Activated CD4-positive, alpha-beta T cell treated with anti-CD3 and anti-CD28 coated beads, Interleukin-2, amount 50 U/mL, for 48 hours (primary cell): Measurements from ENCODE around the gene BRPF1.

Experiments
- DNase-seq, 2 experiments: peaks; one replicate each; pipeline ENCODE4 v3.0.0-alpha.2; 2020

BRPF1 gene

DNA sequence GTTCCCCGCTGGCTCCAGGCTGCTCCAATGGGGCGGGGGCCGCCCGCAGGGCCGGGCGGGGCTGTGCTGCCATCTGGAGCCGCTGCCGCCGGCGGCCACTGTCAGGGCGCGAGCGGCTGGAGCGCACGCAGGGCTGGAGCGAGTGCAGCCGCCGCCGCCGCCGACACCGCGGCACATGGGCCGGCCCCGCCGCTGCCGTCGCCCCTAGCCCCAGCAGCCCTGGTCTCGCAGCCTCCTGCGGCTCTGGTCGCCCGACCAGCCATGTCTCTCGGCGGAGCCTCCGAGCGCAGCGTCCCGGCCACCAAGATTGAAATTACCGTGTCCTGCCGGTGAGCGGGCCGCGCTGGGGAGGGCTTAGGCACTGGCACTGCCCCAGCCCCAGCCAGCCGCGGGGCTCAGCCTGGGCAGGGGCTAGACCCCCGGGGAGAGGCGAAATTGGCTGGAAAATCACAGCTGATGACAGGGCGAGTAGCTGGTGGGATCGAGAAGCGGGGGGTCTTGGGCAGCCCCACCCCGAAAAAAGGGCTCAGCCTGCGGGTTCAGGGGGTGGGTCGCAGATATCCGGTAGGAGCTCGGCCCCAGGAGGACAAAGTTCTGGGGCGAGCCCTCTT lies 27.7 kb upstream of the BRPF1 start, which contains the start of gene CPNE9:
CPNE9 (plus strand) TSS at position 98 of the 611 bp plus-strand sequence; CDS start at position 262, 164 bp downstream.
- no peak for DNase-seq

DNA sequence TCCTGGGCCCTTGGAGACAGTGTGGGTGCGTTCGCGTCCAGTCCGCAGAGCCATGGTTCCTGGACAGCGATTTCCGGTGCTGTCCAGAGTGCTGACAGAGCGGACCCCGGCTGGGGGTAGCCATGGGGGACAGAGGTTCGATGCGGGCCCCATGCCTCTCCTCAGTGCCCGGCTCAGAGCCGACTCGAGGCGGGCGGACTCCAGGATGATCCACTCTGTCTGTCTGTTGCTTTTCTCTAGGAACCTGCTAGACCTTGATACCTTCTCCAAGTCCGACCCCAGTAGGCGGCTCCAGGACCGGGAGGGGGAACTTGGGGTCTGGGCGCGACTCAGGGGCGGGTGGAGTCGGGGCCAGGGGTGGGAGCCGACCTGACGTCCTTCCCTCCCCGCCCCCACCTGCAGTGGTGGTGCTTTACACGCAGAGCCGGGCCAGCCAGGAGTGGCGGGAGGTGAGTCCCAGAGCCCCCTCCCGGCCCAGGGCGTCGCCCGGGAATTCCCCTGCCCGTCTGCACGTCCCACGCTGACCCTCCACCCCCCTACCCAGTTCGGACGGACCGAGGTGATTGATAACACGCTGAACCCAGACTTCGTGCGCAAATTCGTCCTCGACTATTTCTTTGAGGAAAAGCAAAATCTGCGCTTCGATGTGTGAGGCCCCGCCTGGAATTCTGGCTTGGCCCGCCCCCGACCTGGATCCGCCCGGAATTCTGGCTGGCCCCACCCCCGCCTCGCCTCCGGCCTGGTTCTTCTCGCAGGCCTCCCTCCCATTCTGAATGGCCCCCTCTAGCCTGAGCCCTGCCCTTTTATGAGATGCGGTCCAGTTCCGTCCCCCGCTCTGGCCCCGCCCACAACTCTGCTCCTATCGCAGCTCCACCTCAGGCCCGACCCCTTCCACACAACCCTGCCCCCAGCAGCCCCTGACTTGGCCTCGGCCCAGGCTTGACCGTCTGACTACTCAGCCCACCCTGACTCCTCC lies 26.9 kb upstream of the BRPF1 start:
- peak; percentile 21 to 33 for DNase-seq

DNA sequence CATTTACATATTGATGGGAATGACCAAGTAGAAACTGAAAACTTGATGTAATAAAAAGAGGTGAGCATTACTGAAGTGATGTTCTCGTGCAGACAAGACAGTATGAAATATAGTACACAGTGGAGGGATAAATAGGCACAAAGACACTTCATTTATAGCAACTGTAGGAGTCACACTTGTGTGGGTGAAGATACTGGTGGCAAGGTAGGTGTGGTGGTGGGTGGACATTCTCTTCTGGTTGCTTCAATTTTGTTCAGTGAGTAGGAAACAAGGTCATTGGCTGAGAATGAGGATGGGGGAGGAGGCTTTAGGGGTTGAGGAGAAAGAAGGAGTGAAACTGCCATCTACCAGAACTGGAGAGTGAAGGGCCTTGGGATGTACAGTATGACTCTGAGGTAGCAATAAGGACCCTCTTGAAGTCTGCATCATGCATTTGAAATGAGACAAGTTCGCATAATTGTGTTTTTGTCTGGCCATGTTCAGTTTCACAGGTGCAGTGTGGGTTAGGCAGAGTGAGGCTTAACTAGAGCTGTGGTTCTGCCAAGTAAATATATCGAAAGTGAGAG lies 21.3 kb upstream of the BRPF1 start:
- no peak for DNase-seq

DNA sequence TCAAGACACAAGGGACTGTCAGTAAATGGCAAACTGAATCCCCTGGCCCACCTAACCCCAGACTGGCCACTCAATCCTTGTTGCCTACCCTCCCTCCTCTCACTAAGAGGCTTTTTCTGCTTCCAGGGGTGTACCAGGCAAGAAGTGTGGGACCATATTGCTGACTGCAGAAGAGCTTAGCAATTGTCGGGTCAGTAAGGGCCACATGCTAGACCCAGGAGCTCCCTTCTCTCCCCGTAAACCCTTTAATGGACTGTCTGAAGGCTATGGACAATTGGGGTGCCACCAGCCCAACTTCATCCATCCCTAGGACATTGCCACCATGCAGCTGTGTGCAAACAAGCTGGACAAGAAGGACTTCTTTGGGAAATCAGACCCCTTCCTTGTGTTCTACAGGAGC lies 19.1 kb upstream of the BRPF1 start:
- DNase-seq = no peak

DNA sequence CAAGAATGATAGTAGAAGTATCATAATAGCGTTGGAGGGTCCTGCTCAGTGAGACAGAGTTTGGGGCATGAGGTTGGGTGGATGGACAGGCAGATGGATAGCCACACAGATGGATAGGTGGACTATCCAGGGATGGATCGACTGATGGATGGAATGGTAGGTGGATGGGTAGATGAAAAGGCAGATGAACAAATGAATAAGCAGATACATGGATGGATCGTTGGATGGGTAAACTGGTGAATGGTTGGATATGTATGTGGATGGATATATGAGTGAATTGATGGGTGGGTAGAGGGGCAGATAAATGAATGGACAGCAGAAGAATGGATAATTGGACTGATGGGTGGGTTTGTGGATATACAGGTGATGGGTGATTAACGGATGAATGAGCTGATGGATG lies 18.4 kb upstream of the BRPF1 start:
- DNase-seq = no peak

DNA sequence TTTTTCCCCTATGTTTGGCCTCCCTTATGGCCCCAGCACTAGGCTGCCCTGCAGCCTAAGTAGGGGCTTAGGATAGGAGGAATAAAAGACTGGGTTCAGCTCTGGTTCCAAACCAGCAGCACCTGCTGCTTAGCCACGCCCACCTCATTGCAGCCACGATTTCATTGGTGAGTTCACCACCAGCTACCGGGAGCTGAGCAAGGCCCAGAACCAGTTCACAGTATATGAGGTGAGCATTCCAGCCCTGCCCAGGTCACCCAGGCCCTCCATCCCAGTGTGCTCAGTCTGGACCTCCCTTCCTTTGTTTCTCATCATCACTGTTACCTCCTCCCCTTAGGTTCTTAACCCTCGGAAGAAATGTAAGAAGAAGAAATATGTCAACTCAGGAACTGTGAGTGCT lies 16.4 kb upstream of the BRPF1 start:
- no peak for DNase-seq

DNA sequence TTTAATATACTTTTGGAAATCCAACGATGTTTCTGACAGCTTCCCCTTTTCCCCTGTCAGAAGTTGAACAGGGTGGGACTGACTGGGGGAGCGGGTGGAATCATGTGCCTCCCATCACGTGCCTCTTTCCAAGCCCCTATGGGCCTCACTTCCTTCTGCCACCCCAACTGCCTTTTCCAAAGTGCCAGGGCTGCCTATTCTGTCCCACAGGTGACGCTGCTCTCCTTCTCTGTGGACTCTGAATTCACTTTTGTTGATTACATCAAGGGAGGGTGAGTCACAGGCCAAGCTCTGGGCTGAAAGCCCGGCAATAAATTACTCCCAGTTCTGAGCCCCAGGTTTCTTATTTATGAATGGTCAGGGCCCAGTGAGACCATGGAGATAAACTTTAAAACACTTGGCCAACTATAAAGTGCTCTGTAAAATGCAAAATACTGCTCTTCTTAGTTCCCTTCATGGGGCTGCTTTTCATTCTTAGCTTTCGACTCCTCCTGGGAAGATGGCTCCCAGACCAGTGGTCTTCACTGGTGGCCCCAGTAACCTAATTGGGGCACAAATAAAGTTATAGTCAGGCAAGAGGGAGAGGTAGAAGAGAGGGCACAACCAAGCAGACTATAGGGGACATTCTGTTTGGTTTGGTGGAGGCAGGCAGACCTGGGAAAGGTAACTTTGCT lies 15.6 kb upstream of the BRPF1 start:
- DNase-seq = peak; percentile 44 to 49

DNA sequence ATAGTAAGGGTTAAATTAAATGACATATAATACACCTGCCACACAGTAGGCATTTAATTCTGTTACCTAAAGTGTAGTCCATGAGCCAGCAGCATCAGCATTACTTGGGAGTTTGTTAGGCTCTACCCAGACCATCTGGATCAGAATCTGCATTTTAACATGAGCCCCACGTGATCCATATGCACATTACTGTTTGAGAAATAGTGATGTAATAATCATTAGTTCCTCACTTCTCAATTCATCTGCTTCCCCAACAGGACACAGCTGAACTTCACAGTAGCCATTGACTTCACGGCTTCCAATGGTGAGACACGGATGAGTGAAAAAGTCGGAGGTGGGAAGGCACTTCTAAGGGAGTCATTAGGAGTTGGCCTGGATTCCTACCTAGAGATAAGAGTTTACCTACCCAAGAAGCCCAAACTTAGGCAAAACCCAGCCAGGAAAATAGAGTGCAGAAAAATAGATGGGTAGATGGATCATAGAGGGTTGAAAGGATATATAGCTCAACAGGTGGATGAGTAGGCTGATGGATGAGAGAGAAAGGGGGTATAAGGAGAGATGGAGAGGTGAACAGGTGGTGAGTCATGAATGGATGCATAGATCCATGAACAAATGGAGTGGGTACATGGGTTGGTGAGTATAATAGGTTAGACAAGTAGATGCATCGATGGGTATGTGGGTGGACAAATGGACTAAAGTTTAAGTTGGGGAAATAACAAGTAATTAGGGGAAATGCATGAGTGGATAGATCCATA lies 14.6 kb upstream of the BRPF1 start:
- DNase-seq = no peak

DNA sequence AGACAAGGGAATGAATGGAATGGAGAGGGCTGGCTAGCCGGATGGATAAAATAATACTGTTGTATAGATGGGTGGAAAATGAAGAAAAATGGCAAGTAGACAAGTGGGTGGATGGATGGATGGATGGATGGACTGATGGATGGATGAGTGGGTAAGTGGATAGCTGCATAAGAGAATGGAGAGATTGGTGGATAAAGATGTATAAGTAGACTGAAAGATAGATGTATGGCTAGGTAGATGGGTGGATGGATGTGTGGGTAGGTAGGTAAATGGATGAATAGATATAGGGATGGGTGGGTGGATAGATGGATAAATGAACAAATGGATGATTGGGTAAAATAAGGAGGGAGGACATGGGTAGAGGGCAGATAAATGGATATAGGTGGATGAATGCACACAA lies 14.0 kb upstream of the BRPF1 start:
- no peak for DNase-seq

DNA sequence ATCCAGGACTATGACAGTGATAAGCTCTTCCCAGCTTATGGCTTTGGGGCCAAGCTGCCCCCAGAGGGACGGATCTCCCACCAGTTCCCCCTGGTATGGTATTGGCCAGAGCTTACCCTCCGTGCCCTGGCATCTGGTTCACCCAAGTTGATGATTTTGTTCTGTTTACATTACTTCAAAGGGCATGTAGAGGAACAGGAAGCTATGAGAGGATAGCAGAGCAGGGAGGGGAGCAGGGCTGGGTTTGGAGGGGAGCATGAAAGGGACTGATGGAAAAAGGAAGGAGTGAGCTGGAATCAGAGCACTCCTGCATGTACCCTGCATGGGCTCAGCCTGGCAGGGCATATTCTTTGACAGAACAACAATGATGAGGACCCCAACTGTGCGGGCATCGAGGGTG lies 13.4 kb upstream of the BRPF1 start:
- DNase-seq = no peak

DNA sequence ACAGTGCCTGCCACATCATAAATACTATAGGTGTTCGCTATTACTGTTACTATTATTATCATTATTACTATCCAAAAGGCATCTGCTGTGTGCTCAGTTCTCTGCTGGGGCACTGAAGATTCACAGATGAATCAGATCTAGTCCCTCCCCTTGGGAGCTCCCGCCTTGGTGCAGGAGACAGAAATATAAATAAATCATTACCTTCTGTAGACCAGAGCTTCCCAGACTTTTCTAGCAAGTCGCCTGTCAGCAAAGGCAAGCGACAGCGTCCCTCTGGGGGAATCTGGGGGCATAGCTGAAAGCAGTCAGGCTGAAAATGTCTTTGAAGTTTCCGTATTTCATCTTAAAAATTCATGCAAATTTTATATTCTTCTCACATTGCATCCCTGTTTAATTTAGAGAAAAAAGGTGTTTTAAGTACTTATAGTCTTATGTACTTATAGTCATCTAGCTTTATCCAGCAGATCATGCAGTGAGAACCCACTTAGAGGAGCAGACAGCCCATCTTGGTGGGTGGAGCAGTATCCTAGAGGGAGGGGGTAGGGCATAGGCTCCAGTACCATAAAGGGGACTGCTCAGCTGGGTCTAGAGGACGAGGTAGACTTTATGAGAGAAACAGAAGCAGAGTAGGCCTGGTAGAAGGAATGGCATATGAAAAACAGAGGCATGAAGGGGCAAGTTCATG lies 10.4 kb upstream of the BRPF1 start:
- no peak for DNase-seq

DNA sequence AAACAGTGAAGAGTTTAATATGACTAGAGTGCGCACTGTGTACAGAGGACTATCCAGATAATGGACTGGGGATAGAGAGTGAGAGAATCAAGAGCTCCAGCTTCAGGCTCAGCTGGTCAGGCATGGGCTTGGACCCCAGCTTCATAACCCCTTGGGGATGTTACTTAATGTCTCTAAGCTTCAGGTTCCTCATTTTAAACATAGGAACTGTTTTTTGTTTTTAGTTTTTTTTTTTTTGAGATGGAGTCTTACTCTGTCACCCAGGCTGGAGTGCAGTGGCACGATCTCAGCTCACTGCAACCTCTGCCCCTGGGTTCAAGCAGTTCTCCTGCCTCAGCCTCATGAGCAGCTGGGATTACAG lies 9.9 kb upstream of the BRPF1 start:
- DNase-seq = no peak

DNA sequence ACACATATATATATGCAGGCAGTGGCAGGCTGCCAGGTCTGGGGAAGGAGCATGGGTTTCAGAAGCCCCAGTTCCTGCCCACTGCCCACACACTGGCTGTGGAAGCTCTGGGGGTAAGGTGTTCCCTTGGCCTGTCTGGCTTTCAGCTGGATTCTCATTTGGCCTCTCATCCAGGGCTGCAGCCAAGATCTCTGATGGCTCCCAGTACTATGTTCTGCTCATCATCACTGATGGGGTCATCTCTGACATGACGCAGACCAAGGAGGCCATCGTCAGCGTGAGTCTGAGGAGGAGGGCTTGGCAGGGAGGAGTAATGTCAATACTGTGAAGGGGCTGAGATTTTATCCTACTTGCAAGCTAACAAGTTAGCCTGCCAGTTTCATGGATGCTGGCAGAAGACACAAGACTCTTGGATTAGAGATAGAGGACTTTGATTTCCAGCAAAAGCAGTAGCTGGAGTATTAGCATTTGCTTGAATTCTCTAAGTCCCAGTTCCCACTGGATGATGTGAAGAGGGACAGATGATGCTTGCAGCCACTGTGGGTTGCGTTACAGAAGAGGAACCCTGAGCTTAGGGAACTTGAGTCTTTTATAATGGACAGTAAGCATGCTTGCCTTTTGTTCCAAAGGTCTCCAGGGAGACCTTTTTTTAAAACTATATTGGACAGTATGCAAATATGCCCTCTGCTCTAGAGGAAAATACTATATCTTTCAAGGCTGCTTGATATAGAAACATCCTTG lies 5.6 kb upstream of the BRPF1 start:
- DNase-seq = no peak

DNA sequence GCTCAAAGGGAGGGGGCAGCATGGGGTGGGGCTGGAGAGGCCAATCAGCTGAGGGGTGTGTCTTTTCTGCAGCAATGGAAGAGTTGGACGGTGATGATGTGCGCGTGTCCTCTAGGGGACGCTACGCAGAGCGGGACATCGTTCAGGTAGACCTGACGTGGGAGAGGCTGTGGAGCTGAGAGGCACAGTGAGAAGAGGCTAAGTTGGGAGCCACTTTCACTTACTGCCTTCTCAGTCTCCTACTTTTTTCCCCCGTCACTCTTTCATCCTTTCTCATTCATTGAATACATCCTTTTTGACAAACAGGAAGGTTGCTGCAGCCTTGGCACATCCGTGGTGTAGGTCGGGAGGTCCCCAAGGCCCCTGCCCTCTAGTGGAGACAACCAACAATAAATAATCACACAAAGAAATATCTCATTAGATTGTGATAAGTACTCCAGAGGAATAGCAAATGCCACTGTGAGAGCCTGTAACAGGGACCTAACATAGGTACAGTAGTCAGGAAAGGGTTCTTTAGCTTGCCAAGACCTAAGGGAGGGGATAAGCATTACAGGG lies 4.4 kb upstream of the BRPF1 start:
- DNase-seq = peak; percentile 56 to 69

DNA sequence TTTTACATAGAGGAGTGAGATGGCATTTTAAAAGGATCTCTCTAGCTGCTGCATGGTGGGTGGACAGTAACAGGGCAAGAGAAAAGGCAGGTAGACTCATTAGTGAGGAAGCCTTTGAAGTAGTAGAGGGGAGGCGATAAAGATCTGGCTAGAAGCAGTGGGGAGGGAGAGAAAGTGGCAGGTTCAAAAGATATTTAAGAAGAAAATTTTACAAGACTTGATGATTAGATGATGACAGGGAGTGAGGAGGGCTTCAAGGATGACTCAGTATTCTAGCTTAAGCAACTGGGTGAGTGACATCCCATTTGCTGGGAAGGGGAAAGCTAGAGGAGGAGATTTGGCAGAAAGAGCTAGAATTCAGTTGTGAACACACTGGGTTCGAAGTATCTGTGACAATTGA lies 3.8 kb upstream of the BRPF1 start:
- DNase-seq = no peak

DNA sequence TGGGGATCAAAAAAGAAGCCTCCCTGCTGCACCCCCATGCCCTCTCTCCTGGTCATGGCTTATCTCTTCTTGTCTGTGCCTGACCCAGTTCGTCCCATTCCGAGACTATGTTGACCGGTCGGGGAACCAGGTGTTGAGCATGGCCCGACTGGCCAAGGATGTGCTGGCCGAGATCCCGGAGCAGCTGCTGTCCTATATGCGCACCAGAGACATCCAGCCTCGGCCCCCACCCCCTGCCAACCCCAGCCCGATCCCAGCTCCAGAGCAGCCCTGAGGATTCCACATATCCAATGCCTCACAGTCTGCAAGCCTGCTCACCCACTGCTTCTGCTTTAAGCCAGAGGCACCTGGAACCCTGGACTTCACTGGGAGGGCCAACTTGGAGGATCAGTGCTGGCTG lies 2.1 kb upstream of the BRPF1 start:
- DNase-seq = no peak

DNA sequence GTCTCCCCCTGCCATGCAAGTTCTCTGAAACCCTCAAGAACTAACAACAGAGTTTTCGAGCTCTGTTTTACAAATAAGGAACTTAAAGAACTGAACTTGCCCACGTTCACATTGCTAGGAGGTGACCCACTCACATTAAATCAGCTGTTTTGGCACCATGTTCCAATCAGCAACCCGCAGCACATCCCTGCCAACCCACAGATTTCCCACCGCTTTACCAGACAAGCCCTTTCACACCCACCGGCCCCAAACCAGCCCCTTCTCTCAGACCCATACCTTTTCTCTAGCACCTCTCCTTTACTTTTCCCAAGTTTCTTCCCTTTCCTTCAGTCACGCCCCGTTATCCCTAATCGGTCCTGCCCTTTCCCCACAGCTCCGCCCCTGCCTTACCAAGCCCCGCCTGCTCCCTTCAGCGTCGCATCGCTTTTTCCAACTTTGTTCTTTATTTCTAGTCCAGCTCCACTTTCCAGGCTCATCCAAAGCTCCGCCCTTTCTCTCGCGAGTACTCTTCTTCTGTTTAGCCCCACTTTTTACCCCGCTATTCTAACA lies 804 bp upstream of the BRPF1 start:
- no peak for DNase-seq

DNA sequence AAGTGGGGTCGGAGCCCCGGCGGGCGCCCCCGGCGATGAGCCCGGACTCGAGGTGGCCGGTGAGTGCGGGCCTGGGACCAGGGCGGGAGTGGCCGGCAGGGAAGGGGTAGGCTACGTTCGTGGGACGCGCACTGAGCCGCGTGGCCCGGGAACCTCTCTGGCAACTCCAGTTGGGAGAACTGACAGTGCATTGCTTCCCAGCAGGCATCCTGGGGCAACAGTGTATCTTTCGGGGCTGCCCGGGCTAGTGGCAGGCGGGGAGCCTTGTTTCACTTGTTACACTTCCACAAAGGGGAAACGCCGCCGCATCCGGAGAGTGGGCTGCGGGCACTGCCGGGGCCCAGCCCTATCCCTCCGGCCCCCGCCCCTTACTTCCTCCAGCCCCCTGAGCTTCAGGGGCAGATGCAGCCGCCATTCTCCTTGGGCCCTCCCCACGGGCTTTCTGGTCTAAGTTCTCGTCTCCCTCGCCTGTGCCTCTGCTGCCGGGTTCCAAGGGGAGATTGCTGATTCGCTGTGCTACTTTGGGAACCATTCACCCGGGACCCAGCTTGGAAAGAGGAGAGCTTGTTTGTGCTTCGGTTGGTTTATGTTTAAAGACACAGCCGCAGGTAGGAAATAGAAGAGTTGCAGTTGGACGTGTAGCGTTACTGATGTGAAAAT lies 675 bp downstream of the BRPF1 start:
- DNase-seq = peak; percentile 44 to 50

DNA sequence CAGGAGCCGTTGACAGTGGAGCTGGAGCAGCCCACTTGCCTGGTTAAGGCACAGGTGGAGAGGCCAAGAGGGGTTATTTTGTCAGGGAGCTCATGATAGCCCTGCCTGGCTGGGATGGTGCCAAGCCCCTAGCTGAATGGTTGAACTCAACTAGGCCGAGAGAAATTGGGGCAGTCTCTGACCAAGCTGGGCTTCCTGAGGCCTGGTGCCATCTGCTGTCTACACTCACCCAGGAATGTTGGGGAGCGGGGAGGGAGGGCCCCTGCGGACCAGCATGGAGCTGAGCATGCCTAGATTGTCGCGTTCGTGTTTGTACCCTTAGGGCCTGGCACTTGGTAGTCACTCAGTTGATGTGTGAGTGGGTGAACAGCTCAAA lies 1.2 kb downstream of the BRPF1 start:
- DNase-seq = no peak

DNA sequence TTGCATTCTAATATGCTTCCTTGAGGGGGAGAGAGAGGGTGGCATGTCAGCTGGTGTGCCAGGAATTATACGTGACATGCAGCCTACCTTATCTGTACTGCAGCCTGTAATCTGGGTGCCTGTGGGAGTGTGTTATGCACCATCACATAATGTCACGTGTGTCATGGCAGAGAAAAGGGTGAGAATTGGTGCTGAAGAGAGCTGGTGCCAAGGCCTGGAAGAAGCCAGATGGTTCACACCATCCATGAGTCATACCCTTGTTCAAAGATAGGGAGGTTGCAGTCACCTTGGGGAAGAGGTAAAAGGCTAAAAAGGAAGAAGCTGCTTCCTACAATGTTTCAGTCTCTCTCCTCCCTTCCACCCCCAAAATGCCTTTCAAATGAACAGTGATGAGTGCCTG lies 5.3 kb downstream of the BRPF1 start:
- DNase-seq = no peak
